VCaP (cell line): ENCODE data around the gene SLC17A9.

ENCODE experiments used
- H3K27ac ChIP-seq: fragments of 450-650 bp; 2 replicates; pipeline ENCODE4 v1.5.1; 2017
- TF ChIP-seq, protein P1 (sequence below): fragments of 450-650 bp; conservative IDR thresholded peaks from 2 replicates; pipeline ENCODE4 v1.5.1; 2017; ENCODE audit warnings: mild to moderate bottlenecking, moderate library complexity

The SLC17A9 gene

DNA sequence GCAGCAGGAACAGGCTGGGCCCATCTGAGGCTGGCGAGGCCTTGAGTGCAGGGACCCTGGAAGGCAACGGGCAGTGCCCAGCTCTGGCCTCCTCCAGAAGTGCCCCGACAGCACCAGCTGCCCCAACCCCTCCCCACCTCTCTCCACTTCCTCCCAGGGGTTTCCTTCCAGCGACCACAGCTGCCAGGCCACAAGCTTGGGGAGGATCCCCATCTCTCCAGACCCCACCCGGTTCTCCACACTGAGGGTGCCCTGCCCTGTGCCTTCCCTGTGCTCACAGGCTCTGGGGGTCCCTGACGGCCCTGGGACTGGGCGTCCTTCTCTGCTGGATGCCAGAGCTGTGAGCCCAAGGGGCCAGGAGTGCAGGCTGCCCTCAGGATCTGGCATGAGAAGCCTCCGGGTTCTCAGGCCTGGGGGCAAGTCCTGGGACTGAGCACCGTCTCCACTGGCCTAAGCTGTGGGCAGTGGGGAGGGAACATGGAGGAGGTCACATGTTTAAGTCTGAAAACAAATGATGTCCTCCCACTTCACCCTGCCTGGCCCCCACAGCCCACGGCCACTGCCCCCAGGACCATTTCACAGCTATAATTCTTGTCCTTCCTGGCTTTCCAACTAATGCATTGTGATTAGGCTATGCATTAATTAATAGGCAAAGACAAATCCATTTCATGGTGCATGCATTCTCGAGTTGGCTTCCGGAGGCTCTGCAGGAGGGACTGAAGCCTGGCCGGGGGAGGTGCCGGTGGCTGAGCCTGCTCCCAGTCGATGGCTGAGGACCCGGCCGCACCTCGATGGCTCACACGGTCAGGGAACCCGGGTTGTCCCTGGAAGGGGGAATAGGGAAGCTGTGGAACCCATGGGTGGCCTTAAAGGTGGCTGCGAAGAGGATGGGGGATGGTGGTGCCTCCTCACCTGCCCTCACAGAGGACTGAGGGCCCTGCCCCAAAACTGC lies 29.9 kb downstream of the SLC17A9 start:
- no peak overlapping the region for H3K27ac ChIP-seq
- TF ChIP-seq, protein P1, sequence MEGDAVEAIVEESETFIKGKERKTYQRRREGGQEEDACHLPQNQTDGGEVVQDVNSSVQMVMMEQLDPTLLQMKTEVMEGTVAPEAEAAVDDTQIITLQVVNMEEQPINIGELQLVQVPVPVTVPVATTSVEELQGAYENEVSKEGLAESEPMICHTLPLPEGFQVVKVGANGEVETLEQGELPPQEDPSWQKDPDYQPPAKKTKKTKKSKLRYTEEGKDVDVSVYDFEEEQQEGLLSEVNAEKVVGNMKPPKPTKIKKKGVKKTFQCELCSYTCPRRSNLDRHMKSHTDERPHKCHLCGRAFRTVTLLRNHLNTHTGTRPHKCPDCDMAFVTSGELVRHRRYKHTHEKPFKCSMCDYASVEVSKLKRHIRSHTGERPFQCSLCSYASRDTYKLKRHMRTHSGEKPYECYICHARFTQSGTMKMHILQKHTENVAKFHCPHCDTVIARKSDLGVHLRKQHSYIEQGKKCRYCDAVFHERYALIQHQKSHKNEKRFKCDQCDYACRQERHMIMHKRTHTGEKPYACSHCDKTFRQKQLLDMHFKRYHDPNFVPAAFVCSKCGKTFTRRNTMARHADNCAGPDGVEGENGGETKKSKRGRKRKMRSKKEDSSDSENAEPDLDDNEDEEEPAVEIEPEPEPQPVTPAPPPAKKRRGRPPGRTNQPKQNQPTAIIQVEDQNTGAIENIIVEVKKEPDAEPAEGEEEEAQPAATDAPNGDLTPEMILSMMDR, result no peak

DNA sequence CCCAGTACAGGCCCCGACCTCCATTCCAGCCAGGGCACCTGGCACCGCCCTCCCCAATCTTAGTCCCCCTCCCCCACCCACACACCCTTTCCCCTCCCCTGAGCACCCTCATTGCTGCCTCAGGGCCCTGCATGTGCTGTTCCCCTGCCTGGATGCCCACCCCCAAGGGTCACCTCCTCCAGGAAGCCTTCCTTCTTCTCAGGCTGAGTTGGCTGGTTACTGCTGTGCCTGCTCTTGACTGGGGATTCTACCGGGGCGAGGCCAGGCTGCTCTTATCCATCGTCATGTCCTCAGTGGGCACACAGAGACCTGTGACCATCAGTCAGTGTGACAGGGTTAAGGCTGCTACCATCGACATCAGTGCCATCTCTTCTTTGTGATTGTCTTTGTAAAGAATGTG lies 30.7 kb downstream of the SLC17A9 start:
- no peak overlapping the region for H3K27ac ChIP-seq
- TF ChIP-seq, protein P1, result no peak

DNA sequence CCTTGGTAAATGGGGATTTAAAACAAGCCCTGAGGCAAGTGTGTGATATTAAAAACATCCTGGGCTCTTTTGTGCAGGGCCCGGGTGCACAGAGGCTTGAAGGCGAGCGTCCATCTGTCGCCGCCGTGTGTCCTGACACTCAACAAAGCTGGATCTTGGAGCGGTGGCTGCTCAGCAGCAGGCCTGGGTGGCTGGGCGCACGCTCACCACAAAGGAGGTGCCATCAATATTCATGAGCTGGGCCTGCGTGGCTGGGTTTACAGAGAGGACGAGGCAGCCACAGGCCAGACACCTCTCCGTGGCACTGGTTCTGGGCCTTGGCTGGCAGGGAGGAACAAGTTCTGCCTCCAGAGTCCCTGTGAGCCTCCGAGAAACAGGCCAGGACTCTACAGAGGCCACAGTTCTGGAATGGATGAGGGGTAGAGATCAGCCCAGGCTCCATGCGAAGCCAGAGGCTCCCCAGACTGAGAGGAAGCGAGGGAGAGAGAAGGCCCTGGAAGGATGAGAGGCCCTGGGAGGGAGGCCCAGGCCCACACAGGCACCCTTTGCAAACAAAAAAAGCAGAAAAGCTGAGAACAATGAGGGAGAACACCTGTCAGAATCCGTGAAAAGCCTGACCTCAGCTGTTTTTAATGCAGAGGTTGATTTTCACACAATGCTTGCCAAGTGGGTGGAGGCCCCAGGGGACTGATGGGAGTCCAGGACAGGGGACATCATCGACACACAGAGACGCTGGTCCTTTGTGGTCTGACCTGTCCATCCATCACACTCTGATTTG lies 32.3 kb downstream of the SLC17A9 start:
- H3K27ac ChIP-seq, result no peak overlapping the region
- TF ChIP-seq, protein P1, result no peak

DNA sequence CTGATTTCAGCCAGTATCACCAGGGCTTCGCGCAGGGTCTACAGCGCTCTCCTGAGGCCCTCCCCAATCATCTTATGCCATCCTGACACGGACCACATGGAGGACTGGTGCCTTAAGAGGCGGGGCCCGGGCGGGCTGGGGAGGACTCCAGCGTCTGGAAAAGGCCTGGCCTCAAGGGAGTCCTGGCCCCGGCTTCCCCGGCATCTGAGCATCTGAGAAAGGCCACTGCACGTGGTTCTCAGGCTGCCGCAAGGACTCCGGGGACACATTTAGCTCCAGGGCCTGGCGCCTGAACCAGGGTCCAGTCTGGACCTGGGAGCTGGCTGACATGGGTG lies 32.9 kb downstream of the SLC17A9 start:
- H3K27ac ChIP-seq, result no peak overlapping the region
- TF ChIP-seq, protein P1, result no peak

DNA sequence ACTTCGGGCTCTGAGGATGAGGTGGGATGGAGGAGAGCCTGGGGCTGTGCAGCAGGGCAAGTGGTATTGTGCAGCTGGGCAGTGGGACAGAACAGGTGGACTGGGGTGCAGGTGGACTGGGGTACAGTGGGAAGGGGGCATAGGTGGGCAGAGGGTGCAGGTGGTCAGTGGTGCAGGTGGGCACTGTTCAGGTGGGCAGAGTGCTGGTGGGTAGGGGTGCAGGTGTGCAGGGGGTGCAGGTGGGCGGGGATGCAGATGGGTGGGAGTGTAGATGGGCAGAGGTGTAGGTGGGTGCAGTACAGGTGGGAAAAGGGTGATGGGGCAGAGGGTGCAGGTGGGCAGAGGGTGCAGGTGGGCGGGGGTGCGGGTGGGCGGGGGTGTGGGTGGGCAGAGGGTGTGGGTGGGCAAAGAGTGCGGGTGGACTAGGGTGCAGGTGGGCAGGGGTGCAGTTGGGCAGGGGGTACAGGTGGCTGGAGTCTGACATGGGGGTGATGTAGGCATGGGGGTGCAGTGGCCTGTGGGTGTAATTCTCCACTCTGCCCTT lies 33.8 kb downstream of the SLC17A9 start:
- TF ChIP-seq, protein P1, result no peak
- H3K27ac ChIP-seq, result no peak overlapping the region

DNA sequence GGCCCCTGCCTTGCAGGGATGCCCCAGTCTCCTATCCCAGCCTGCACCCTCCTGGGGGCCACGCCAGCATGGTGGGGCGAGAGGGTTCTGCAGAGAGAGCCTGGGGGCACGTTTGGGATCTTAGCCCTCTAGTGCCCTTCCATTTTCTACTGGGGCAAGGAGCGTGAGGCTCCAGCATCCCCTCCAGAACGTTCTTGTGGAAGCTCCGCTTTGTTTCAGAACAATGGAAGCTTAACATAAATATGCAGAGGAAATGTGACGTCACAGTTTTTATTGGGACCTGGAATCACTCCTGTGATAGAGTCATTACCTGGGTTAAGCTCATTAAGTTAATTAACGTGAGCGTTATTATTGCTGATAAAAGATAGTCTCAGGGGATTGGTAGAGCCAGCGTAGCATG lies 34.6 kb downstream of the SLC17A9 start:
- TF ChIP-seq, protein P1, result no peak

DNA sequence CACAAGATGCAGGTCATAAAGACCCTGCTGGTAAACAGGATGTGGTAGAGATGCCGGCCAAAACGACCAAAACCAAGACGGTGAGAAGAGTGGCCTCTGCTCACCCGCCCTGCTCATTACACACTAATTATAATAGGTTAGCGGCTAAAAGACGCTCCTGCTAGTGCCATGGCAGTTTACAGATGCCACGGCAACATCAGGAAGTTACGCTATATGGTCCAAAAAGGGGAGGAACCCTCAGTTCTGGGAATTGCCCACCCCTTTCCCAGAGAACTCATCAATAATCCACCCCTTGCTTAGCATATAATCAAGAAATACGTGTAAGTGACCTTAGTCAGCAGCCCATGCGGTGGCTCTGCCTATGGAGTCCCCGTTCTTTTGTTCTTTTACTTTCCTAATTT lies 36.7 kb downstream of the SLC17A9 start:
- H3K27ac ChIP-seq, result no peak overlapping the region
- TF ChIP-seq, protein P1, result no peak

More for the DNA sequence above, 34.6 kb downstream of the SLC17A9 start:
- H3K27ac ChIP-seq, result no peak overlapping the region
